Omental fat pad (tissue), 4 donors: ENCODE results near the gene IL12RB2. TPM values are rescaled to one million over a fixed set of nuclear protein-coding genes. Genes with fewer than 3 reads are reported as not detected.

Experiments
- ATAC-seq: fragments of 150-250 bp; one replicate; pipeline ENCODE4 v1.9.1; 2016; ENCODE audit warnings: mild to moderate bottlenecking, moderate library complexity; ENCODE audit not compliant: low FRiP score
- DNase-seq: peaks from one replicate; pipeline ENCODE4 v3.0.0-alpha.2; 2019; ENCODE audit warnings: low spot score
- total RNA-seq, 4 donors: library from RNA; depleted of rRNA; stranded (reverse); fragments of >200 nt; gene quantifications; one replicate each; pipeline ENCODE4 v1.1.0, GENCODE V29; 2016
- TF ChIP-seq, protein P1 (sequence below), 3 donors: fragments of 450-650 bp; IDR thresholded peaks; one replicate each; pipeline ENCODE4 v1.5.1; 2016 to 2017; ENCODE audit warnings: antibody characterized with exemption in 3 of 3, mild to moderate bottlenecking in 3 of 3, moderate library complexity in 2 of 3

The IL12RB2 gene
- total RNA-seq, 4 donors from 2014 or later = 2.0 to 8.9 (median 6.5) TPM

DNA sequence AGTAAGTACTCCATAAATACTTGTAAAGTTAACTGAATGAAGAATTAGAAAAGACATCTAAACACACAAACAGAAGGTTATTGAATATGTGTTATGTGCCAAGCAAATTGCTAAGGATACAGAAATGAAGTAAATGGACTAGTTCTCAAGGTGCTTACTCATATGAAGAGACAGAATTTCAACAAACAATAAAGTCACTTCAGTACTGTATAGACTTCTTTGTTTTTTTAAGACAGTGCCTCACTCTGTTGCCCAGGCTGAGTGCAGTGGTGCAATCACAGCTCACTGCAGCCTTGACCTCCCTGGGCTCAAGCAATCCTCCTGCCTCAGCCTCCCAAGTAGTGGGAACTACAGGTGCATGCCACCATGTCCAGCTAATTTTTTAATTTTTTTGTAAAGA is 65.2 kb downstream of the IL12RB2 start:
- ATAC-seq (no peak), DNase-seq (no peak)
- TF ChIP-seq, protein P1, sequence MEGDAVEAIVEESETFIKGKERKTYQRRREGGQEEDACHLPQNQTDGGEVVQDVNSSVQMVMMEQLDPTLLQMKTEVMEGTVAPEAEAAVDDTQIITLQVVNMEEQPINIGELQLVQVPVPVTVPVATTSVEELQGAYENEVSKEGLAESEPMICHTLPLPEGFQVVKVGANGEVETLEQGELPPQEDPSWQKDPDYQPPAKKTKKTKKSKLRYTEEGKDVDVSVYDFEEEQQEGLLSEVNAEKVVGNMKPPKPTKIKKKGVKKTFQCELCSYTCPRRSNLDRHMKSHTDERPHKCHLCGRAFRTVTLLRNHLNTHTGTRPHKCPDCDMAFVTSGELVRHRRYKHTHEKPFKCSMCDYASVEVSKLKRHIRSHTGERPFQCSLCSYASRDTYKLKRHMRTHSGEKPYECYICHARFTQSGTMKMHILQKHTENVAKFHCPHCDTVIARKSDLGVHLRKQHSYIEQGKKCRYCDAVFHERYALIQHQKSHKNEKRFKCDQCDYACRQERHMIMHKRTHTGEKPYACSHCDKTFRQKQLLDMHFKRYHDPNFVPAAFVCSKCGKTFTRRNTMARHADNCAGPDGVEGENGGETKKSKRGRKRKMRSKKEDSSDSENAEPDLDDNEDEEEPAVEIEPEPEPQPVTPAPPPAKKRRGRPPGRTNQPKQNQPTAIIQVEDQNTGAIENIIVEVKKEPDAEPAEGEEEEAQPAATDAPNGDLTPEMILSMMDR (IDR thresholded peaks at IDR 0.05) = no peak

DNA sequence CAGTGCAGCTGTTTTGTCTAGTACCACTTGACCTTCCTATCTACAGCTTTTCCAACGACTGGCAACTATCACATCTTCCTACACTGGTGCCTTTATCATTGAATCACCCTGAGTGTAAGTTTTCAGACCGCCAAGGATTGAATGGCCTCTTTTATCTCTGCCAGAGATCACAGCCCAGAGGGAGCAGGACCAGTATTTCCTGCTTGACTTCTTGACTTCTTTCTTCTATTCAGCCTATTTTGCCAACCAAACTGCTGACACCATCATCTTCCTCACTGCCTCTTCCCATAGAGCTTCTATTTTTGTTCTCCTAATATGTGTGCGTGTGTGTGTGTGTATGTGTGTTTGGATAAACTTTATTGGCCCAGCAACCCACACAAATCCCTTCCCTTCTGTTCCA is 68.7 kb downstream of the IL12RB2 start:
- DNase-seq = no peak
- ATAC-seq = no peak
- TF ChIP-seq, protein P1 (IDR thresholded peaks at IDR 0.05) = no peak

DNA sequence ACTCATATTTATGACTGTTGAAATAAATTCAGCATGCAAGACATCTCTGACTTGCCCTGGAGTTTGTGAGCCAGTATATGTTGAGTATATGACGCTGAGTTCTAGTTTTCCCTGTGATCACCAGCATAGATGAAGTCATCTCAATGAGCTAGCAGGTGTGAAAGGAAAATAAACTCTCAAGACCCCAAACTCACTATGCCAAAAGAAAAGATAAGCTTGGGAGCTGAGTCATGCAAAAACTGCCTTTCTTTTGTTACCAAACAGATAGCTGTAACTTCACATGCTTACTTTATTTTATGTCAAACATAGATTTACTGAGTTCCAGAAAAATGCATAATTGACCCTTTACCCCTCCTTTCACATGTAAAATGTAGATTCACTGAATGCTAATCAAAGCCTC is 69.6 kb downstream of the IL12RB2 start:
- TF ChIP-seq, protein P1 (IDR thresholded peaks at IDR 0.05) = no peak
- no peak for DNase-seq
- no peak for ATAC-seq

DNA sequence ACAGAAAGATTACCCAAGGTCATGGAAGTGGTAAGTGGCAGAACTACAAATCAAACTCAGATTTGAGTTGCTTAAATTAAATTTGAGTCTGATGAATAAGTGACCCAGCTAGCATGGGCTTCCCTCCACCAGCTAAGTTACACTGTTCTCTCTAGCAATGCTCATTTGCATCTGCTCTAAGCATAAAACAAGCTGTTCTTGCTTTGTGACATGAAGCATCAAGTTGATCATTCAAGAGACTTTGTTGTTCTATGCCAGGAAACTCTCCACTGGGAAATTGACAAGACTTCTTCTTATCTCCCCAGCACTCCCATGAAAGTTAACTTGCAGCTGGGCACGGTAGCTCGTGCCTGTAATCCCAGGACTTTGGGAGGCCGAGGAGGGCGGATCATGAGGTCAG is 73.5 kb downstream of the IL12RB2 start:
- DNase-seq = no peak
- TF ChIP-seq, protein P1 (IDR thresholded peaks at IDR 0.05) = no peak
- ATAC-seq = no peak

DNA sequence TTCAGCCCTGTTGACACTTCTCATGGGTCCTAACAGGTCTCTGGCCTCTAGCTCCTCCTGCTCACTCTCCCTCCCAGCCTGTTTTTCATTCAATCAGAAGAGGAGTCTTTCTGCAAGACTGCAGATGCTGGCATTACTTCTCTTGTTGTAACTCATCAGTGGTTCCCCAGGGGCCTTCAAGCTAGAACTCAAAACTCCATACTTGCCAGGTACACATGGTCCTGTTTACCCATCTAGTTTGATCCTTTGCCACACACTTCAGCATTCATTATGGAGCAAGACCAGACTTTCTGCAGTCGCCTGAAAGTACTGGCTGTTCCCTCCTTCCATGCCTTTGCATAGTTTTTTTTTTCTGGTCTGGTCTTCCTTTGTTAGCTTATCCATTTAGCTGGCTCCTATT is 74.6 kb downstream of the IL12RB2 start:
- ATAC-seq (peak; percentile 32), DNase-seq (no peak)
- TF ChIP-seq, protein P1 (IDR thresholded peaks at IDR 0.05) = no peak

DNA sequence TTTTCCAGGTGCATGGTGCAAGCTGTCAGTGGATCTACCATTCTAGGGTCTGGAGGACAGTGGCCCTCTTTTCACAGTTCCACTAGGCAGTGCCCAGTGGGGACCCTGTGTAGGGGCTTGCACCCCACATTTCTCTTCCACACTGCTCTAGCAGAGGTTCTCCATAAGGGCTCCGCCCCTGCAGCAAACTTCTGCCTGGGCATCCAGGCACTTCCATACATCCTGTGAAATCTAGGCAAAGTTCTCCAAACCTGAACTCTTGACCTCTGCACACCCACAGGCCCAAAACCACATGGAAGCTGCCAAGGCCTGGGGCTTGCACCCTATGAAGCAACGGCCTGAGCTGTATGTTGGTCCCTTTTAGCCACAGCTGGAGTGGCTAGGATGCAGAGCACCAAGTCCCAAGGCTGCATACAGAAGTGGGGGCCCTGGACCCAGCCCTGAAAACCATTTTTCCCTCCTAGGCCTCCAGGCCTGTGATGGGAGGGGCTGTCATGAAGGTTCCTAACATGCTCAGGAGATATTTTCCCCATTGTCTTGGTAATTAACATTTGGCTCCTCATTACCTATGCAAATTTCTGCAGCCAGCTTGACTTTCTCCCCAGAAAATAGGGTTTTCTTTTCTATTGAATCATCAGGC is 76.4 kb downstream of the IL12RB2 start:
- DNase-seq = no peak
- ATAC-seq = no peak
- TF ChIP-seq, protein P1 (IDR thresholded peaks at IDR 0.05) = no peak
